Hepatocyte (in vitro differentiated cells): ENCODE results near the gene DHX15. TPM values are rescaled to one million over a fixed set of nuclear protein-coding genes. Genes with fewer than 3 reads are reported as not detected.

Source experiments
- DNase-seq: peaks from one replicate; pipeline ENCODE4 v3.0.0-alpha.2; 2016; ENCODE audit warnings: low spot score
- H2AFZ ChIP-seq: fragments of 200-600 bp; sonication (generic); 2 replicates; pipeline ENCODE4 v1.6.0; 2016; ENCODE audit warnings: antibody characterized with exemption, mild to moderate bottlenecking
- H3K27ac ChIP-seq: fragments of 200-600 bp; sonication (generic); 2 replicates; pipeline ENCODE4 v1.5.1; 2016; ENCODE audit warnings: mild to moderate bottlenecking
- H3K27me3 ChIP-seq: fragments of 200-600 bp; sonication (generic); 2 replicates; pipeline ENCODE4 v1.6.1; 2016
- H3K36me3 ChIP-seq: fragments of 200-600 bp; sonication (generic); replicated peaks from 2 replicates; pipeline ENCODE4 v1.5.1; 2016; ENCODE audit warnings: low read depth; ENCODE audit not compliant: insufficient read depth
- H3K4me1 ChIP-seq: fragments of 200-600 bp; sonication (generic); 2 replicates; pipeline ENCODE4 v1.5.1; 2016; ENCODE audit warnings: mild to moderate bottlenecking, moderate library complexity; ENCODE audit not compliant: insufficient read depth
- H3K4me2 ChIP-seq: fragments of 200-600 bp; sonication (generic); 2 replicates; pipeline ENCODE4 v1.6.0; 2016
- H3K4me3 ChIP-seq: fragments of 200-600 bp; sonication (generic); 2 replicates; pipeline ENCODE4 v1.5.1; 2016; ENCODE audit warnings: mild to moderate bottlenecking
- H3K79me2 ChIP-seq: fragments of 200-600 bp; sonication (generic); 2 replicates; pipeline ENCODE4 v1.6.0; 2017; ENCODE audit warnings: mild to moderate bottlenecking
- H3K9me2 ChIP-seq: fragments of 200-600 bp; sonication (generic); replicated peaks from 2 replicates; pipeline ENCODE4 v1.6.0; 2017; ENCODE audit warnings: mild to moderate bottlenecking; ENCODE audit not compliant: insufficient read depth
- H3K9me3 ChIP-seq: fragments of 200-600 bp; sonication (generic); 2 replicates; pipeline ENCODE4 v1.5.1; 2016; ENCODE audit warnings: low read depth, mild to moderate bottlenecking
- H4K20me1 ChIP-seq: fragments of 200-600 bp; sonication (generic); 2 replicates; pipeline ENCODE4 v1.6.0; 2016; ENCODE audit warnings: mild to moderate bottlenecking; ENCODE audit not compliant: insufficient read depth, poor library complexity, severe bottlenecking
- CTCF ChIP-seq: fragments of 200-600 bp; sonication (generic); IDR thresholded peaks from 2 replicates; pipeline ENCODE4 v1.5.1; 2016; ENCODE audit warnings: antibody characterized with exemption, mild to moderate bottlenecking; ENCODE audit not compliant: poor library complexity
- EZH2 ChIP-seq: fragments of 200-600 bp; sonication (generic); IDR thresholded peaks from 2 replicates; pipeline ENCODE4 v1.6.1; 2016; ENCODE audit warnings: antibody characterized with exemption, mild to moderate bottlenecking, borderline replicate concordance
- EZH2phosphoT487 ChIP-seq: fragments of 200-600 bp; sonication (generic); IDR thresholded peaks from one replicate; pipeline ENCODE4 v1.6.1; 2018; ENCODE audit warnings: antibody characterized with exemption, mild to moderate bottlenecking, low read depth, moderate library complexity; ENCODE audit not compliant: unreplicated experiment, severe bottlenecking
- WGBS: methylation state at CpG from one replicate; pipeline ENCODE4 v1.1.6; 2016; ENCODE audit warnings: low lambda C conversion rate; ENCODE audit errors: missing lambda C conversion rate; 5-methylcytosine and 5-hydroxymethylcytosine counted together
- polyA plus RNA-seq: library from polyadenylated mRNA; unstranded; fragments of >200 nt; fragmentation: Nextera tagmentation; extraction: Ambion mirVana; gene quantifications from 2 replicates; pipeline ENCODE4 v1.2.1, GENCODE V29; 2016
- total RNA-seq: library from RNA; depleted of rRNA; stranded (reverse); fragments of >200 nt; gene quantifications from 2 replicates; pipeline ENCODE4 v1.2.3, GENCODE V29; 2014

DHX15 gene
- total and polyA plus RNA-seq, 2 experiments from 2014 or later: 88.4 to 188 TPM

DNA sequence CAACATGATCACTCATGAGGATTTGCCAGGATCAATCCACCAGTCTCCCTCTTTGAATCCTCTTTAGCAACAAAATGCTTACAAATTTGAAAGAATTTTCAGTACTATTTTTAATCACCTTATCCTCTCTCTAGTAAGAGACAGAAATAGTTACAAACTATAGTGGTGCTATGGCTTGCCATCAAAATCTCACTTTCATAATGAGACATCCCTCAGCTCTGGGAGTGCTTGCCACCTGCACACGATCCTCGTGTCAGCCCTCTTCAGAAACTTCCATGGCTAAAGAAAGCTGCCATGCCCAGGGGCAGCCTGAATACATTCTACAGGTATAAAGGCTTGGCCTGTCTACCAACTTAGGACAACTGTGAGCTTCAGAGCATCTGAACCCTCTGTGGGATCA is 5.1 kb upstream of the DHX15 start:
- no peak overlapping the region for H2AFZ ChIP-seq
- 98% methylated on average over 2 of the region's 2 CpGs for WGBS

GRCh38 chr4:24588216-24588954 is 4.0 kb upstream of the DHX15 start:
- TF ChIP-seq EZH2phosphoT487: no peak
- no peak for TF ChIP-seq EZH2
- no peak for TF ChIP-seq CTCF
- H3K4me3 ChIP-seq: no peak overlapping the region
- WGBS: 61% methylated on average over 7 of the region's 7 CpGs

More for the DNA sequence above, 5.1 kb upstream of the DHX15 start:
- Histone ChIP-seq H3K79me2 (no peaks in the 10 kb centered on the region), H3K9me2 (no peaks in the 10 kb centered on the region), H3K4me3 (no peak overlapping the region), H3K27ac (no peak overlapping the region), H3K9me3 (no peaks in the 10 kb centered on the region), H4K20me1 (no peaks in the 10 kb centered on the region), H3K4me2 (no peak overlapping the region), H3K27me3 (no peaks in the 10 kb centered on the region), H3K36me3 (no peaks in the 10 kb centered on the region), H3K4me1 (peaks cover 1% of the 10 kb centered on the region)
- TF ChIP-seq CTCF: no peak
- TF ChIP-seq EZH2: no peak
- TF ChIP-seq EZH2phosphoT487: no peak
- DNase-seq: no peak

GRCh38 chr4:24583451-24584210 is 723 bp downstream of the DHX15 start:
- H4K20me1 ChIP-seq: peaks cover 47% of the 10 kb centered on the region
- H3K4me3 ChIP-seq: peak overlapping the region; percentile 72
- peak; percentile 78 for DNase-seq
- WGBS: 2% methylated on average over 37 of the region's 51 CpGs
- no peak for TF ChIP-seq CTCF
- no peak for TF ChIP-seq EZH2
- TF ChIP-seq EZH2phosphoT487: no peak
- no peaks in the 10 kb centered on the region for H3K9me3 ChIP-seq
- H3K36me3 ChIP-seq: no peaks in the 10 kb centered on the region
- H3K4me2 ChIP-seq: peak overlapping the region; percentile 86
- peaks cover 22% of the 10 kb centered on the region for H3K4me1 ChIP-seq
- H3K9me2 ChIP-seq: no peaks in the 10 kb centered on the region
- peak overlapping the region; percentile 34 for H2AFZ ChIP-seq
- peaks cover 56% of the 10 kb centered on the region for H3K79me2 ChIP-seq
- no peaks in the 10 kb centered on the region for H3K27me3 ChIP-seq
- peak overlapping the region; percentile 99 for H3K27ac ChIP-seq

More at GRCh38 chr4:24588216-24588954, 4.0 kb upstream of the DHX15 start:
- Histone ChIP-seq H2AFZ (no peak overlapping the region), H3K79me2 (peaks cover 9% of the 10 kb centered on the region), H3K4me2 (no peak overlapping the region), H3K9me2 (no peaks in the 10 kb centered on the region), H3K4me1 (no peaks in the 10 kb centered on the region), H3K36me3 (no peaks in the 10 kb centered on the region), H4K20me1 (no peaks in the 10 kb centered on the region), H3K27me3 (no peaks in the 10 kb centered on the region), H3K27ac (no peak overlapping the region), H3K9me3 (no peaks in the 10 kb centered on the region)
- DNase-seq: no peak
